HG03108 (cell line): ENCODE measurements around the gene SYNDIG1L.

Experiments
- ATAC-seq: cut with Tn5 transposase; IDR thresholded peaks from one replicate; pipeline ENCODE4 v1.9.1; 2021; ENCODE audit warnings: moderate library complexity; ENCODE audit not compliant: unreplicated experiment

The SYNDIG1L gene

DNA sequence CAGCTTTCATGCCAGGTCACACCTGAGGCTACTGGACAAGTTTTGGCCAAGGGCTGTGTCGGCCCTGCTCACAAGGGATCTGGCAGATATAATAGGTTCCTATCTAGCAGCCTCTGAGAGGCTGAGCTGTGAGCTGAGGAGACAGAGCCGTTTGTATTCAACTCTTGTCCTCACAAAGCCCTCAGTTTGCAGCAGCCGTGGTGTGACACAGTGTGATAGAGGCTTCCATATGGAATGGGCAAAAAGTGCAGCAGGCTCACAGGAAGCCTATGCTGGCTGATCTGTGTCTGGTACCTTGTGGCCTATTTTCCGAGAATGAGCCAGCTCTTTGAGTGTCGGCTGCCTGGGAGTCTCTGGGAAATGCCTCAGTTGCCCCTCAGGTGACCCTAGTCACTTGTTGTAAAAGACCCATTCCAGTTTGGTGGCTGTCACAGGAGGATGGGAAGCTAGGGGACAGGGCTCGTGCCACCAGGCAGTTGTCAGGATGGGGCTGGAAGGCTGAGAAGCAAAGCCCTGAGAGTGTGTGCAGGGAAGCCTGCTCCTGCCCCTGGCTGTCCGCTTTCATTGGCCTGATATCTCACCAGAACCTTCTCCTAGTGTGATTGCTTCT lies 61.6 kb downstream of the SYNDIG1L start:
- no peak for ATAC-seq

DNA sequence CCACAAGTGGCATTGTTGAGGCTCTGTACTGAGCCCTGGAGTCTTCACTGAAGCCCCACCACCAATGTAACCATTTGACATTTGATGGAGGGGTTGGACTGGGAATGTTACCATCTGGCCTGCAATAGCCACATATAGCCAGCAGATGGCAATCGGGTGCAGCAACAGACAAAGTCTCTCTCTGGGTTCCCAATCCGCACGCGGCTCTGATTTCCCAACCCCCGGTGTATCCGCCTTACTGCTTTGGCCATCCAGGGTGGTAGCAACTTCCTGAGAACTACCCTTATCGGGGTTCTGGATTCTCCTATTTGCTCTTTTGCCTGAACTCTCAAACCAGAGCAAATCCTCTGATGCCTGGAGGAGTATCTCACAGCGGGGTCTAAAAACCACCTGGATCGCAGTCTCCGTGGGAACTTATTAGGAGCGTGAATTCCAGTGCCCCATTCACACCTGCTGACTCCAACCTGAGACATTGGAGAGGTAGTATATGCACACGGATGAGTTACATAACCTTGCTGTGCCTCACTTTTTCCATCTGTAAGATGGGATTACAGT lies 63.6 kb downstream of the SYNDIG1L start:
- ATAC-seq, result no peak

- ATAC-seq, result no peak
Measured at GRCh38 chr14:74360163-74360562, 65.8 kb downstream of the SYNDIG1L start.

- ATAC-seq, result no peak
Measured at GRCh38 chr14:74358176-74358829, 67.7 kb downstream of the SYNDIG1L start.

GRCh38 chr14:74357585-74357984 lies 68.4 kb downstream of the SYNDIG1L start:
- ATAC-seq, result no peak

DNA sequence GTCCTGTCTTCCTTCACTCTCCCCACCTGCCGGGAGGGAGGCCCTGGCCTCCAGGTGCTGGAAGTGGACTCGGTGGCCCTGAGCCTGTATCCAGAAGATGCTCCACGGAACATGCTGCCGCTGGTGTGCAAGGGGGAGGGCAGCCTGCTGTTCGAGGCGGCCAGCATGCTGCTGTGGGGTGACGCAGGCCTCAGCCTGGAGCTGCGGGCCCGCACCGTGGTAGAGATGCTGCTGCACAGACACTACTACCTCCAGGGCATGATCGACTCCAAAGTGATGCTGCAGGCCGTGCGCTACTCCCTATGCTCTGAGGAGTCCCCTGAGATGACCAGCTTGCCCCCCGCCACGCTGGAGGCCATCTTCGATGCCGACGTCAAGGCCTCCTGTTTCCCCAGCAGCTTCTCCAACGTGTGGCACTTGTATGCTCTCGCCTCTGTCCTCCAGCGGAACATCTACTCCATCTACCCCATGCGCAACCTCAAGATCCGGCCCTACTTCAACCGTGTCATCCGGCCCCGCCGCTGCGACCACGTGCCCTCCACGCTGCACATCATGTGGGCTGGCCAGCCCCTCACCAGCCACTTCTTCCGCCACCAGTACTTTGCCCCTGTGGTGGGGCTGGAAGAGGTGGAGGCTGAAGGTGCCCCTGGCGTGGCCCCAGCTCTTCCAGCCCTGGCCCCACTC lies 69.0 kb downstream of the SYNDIG1L start:
- no peak for ATAC-seq
